ENCODE results near the gene KCNH1.

Gene KCNH1

GRCh38 chr1:210748796-210749195 lies 385.2 kb downstream of the KCNH1 start:
- no peak for DNase-seq

- DNase-seq = no peak
Observed at GRCh38 chr1:210747890-210748289, 386.1 kb downstream of the KCNH1 start.

- no peak for DNase-seq
Observed at GRCh38 chr1:210747112-210747511, 386.8 kb downstream of the KCNH1 start.

- no peak for DNase-seq
Observed at GRCh38 chr1:210746024-210746731, 387.8 kb downstream of the KCNH1 start.

GRCh38 chr1:210743038-210743437 lies 390.9 kb downstream of the KCNH1 start:
- no peak for DNase-seq

- no peak for DNase-seq
Observed at GRCh38 chr1:210741564-210741963, 392.4 kb downstream of the KCNH1 start.

- DNase-seq = no peak
Observed at GRCh38 chr1:210739627-210740026, 394.3 kb downstream of the KCNH1 start.

- no peak for DNase-seq
Observed at GRCh38 chr1:210738256-210738655, 395.7 kb downstream of the KCNH1 start.

- no peak for DNase-seq
Observed at GRCh38 chr1:210736713-210737112, 397.2 kb downstream of the KCNH1 start.

GRCh38 chr1:210731597-210731996 lies 402.4 kb downstream of the KCNH1 start:
- no peak for DNase-seq

- no peak for DNase-seq
Observed at GRCh38 chr1:210731193-210731592, 402.8 kb downstream of the KCNH1 start.

- DNase-seq = no peak
Observed at GRCh38 chr1:210730023-210730422, 403.9 kb downstream of the KCNH1 start.

GRCh38 chr1:210728437-210729149 lies 405.4 kb downstream of the KCNH1 start:
- no peak for DNase-seq

- no peak for DNase-seq
Observed at GRCh38 chr1:210727709-210728108, 406.2 kb downstream of the KCNH1 start.

- DNase-seq = no peak
Observed at GRCh38 chr1:210726621-210727020, 407.3 kb downstream of the KCNH1 start.

- no peak for DNase-seq
Observed at GRCh38 chr1:210724768-210725167, 409.2 kb downstream of the KCNH1 start.

GRCh38 chr1:210723646-210724045 lies 410.3 kb downstream of the KCNH1 start:
- no peak for DNase-seq

- DNase-seq = no peak
Observed at GRCh38 chr1:210722410-210723081, 411.4 kb downstream of the KCNH1 start.

GRCh38 chr1:210715072-210715471 lies 418.9 kb downstream of the KCNH1 start:
- DNase-seq = no peak

GRCh38 chr1:210711825-210712612 lies 421.9 kb downstream of the KCNH1 start:
- no peak for DNase-seq

- DNase-seq = no peak
Observed at GRCh38 chr1:210709701-210710100, 424.2 kb downstream of the KCNH1 start.

GRCh38 chr1:210707300-210708240 lies 426.4 kb downstream of the KCNH1 start:
- no peak for DNase-seq

All from NCI-H1694 (cell line).